H1 (cell line): ENCODE data around the gene ZC3H7B. TPM values are rescaled to one million over a fixed set of nuclear protein-coding genes. Genes with fewer than 3 reads are reported as not detected.

Experiments used
- CHD2 ChIP-seq: IDR thresholded peaks from 2 replicates; pipeline ENCODE4 v1.6.1; 2012; ENCODE audit warnings: low read length, improper control_type of control experiment
- CREB1 ChIP-seq: IDR thresholded peaks from 2 replicates; pipeline ENCODE4 v1.6.1; 2012; ENCODE audit warnings: inconsistent platforms
- TAF1 ChIP-seq: IDR thresholded peaks from 2 replicates; pipeline ENCODE4 v1.6.1; 2011; ENCODE audit warnings: mild to moderate bottlenecking, low read depth, low read length
- TAF7 ChIP-seq: optimal IDR thresholded peaks from 2 replicates; pipeline ENCODE3; 2011; ENCODE audit warnings: low read depth, mild to moderate bottlenecking, inconsistent platforms, low read length, moderate library complexity, borderline replicate concordance
- polyA plus RNA-seq, 7 experiments: library from polyadenylated mRNA; depleted of rRNA in 3 of 7; stranded (reverse) in 5 of 7; unstranded in 2 of 7; fragments of >200 nt in 5 of 7; fragments of 200-250 nt in 2 of 7; gene quantifications; 1 replicate in 5 of 7; 2 replicates in 1 of 7; 4 replicates in 1 of 7; pipeline versions ENCODE4 v1.2.1 to v1.2.3, GENCODE V29; 2011 to 2013; ENCODE audit warnings: missing spikeins in 2 of 7, mixed read lengths in 2 of 7
- total RNA-seq: library from RNA; stranded (reverse); fragmentation: NEBNext Ultra II Directional; extraction: Animal tissue kit (Norgen Biotek cat#: 25700); gene quantifications from 2 replicates; pipeline ENCODE4 v1.2.1, GENCODE V29; 2021

Gene ZC3H7B
- total and polyA plus RNA-seq, 2 of the 8 experiments (the other 6 are each of a cell fraction or from before 2014, with no cell fraction given), result 35.5 to 78.6 TPM

- TF ChIP-seq TAF7 (no peak), CHD2 (no peak), CREB1 (no peak), TAF1 (no peak)
Measured at GRCh38 chr22:41365425-41365824, 64.1 kb downstream of the ZC3H7B start (continued).
